ENCODE data around the gene SERPINF2.
"Not testable (repeated sequence)": the region's sequence is repeated elsewhere in the genome, so short reads cannot be mapped to it uniquely, and the experiment has no call there.

The SERPINF2 gene

DNA sequence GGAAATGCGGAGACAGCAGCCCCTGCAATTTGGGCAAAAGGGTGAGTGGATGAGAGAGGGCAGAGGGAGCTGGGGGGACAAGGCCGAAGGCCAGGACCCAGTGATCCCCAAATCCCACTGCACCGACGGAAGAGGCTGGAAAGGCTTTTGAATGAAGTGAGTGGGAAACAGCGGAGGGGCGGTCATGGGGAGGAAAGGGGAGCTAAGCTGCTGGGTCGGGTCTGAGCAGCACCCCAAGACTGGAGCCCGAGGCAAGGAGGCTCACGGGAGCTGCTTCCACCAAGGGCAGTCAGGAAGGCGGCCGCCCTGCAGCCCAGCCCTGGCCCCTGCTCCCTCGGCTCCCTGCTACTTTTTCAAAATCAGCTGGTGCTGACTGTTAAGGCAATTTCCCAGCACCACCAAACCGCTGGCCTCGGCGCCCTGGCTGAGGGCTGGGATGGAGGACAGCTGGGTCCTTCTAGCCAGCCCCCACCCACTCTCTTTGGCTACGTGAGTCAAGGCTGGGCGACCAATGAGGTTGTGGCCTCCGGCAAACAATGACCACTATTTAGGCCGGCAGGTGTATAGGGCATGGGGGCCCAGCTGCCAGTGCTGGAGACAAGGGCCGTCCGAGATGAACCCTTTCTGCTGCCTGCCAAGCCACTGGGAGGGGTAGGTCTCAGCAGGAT is 19.7 kb downstream of the SERPINF2 start:
- no peak for DNase-seq (ENCODE audit: low read depth in 2 of 3, low spot score in 1 of 3)

DNA sequence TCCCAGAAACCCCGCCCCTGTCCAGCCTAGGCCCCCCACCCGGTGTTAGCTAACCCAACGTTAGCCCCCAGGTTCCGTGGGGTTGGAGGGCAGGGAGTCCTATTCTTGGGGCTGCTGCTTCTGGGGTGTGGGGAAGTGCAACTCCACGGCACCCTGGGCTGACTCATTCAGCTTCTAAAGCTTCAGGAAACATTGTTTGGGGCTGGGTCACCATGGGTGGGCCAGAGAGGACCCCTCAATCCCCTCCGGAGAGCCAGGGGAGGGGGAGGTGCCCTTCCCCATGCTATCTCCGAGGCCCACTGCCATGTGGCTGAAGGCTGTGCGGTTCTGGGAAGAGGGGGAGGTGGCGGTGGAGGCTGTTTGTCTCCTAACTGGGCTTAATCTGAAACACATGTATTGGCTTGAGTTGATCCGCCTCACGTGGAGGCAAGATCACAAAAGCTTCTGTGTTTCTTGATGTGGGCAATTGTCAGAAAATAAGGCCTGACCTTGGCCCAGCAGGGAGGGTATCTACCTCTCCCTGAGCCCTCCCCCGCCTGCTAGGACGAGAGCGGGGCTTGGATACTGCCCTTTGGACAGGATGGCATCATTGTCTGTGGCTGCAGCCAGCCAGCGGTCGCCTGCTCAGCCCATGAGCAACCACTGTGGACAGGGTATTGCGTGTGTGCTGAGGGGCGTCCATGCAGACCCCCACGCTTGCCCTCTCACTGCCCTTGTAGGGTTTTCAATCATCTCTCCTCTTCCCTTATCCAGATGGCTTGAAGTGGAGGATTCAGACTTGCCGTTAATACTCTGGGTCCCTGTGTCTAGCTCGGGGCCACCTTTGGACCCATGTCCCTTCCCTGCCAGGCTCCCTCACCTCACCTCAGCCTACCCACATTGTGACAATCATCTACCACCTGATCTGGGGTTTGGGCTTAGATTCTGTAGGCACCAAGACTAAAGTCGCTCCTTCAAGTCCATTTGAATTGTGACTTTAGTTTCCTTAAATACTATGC is 20.5 kb downstream of the SERPINF2 start:
- no peak for DNase-seq (ENCODE audit: low read depth in 2 of 3, low spot score in 1 of 3)

DNA sequence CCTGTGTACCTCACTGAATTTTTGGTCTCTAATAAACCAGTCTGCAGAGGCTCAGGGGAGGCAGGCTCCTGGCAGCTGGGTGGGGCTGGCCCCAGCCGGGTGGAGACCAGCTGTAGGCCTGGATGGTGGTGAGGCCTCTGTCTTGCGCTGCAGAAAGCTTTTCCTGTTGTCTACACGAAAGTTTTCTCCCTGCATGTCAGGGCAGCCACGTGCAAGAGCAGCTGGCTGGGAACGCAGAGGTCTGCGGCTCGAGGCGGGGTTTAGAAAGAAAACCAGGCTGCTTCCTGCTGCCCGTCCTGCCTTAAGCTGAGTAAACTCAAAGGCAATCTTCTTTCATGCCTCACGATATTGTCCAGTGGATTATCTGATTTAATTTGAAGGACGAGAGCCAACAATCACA is 21.6 kb downstream of the SERPINF2 start:
- DNase-seq (ENCODE audit: low read depth in 2 of 3, low spot score in 1 of 3) = peak; percentile 9 to 40 (median 16)

DNA sequence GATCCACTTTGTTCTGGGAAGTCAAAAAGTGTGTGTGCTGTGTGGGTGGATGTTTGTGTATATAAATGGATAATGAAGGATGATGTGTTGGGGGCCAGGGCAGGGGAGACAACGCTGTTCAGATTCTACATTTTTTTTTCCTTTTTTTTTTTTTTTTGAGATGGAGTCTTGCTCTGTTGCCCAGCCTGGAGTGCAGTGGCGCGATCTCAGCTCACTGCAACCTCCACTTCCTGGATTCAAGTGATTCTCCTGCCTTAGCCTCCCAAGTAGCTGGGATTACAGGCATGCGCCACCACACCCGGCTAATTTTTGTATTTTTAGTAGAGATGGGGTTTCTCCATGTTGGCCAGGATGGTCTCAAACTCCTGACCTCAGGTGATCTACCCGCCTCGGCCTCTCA is 22.0 kb downstream of the SERPINF2 start:
- not testable (repeated sequence) for DNase-seq (ENCODE audit: low read depth in 2 of 3, low spot score in 1 of 3)

DNA sequence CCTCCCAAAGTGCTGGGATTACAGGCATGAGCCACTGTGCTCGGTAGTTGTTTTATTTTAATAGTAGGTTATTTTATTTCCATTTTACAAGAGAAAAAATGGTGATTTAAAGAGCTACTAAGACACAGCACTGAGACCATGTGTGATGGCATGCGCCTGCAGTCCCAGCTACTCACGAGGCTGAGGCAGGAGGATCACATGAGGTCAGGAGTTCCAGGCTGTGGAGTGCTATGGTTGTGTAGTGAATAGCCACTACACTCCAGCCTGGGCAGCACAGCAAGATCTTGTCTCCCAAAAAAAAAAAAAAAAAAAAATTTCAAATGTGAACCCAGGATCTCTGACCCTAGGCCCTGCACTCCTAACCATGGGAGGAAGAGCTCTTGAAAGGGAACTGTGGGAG is 22.9 kb downstream of the SERPINF2 start:
- DNase-seq (ENCODE audit: low read depth in 2 of 3, low spot score in 1 of 3) = no peak

DNA sequence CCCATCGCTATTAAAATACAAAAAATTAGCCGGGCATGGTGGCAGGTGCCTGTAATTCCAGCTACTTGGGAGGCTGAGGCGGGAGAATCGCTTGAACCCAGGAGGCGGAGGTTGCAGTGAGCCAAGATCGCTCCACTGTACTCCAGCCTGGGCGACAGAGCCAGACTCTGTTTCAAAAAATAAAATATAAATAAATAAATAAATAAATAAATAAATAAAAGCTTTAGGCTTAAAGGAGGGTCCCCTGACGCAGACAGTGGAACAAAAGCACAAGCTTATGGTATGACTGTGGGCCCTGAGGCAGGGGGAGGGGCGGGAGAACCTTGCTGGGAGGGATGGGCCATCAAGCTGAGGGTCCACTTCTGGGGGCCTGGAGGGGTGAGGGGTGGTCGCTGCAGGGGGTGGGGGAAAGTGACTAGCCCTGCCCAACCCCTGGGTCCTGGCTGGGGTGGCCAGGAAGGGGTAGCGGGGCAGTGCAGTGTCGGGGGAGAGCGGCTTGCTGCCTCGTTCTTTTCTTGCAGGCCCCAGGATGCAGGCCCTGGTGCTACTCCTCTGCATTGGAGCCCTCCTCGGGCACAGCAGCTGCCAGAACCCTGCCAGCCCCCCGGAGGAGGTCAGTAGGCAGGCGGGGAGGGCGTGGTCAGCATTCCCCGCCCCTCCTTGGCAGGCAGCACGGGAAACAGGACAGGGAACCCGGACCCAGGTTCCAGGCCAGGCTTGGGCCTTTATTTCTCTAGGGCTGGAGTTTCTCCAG is 23.9 kb downstream of the SERPINF2 start:
- no peak for DNase-seq (ENCODE audit: low read depth in 2 of 3, low spot score in 1 of 3)

DNA sequence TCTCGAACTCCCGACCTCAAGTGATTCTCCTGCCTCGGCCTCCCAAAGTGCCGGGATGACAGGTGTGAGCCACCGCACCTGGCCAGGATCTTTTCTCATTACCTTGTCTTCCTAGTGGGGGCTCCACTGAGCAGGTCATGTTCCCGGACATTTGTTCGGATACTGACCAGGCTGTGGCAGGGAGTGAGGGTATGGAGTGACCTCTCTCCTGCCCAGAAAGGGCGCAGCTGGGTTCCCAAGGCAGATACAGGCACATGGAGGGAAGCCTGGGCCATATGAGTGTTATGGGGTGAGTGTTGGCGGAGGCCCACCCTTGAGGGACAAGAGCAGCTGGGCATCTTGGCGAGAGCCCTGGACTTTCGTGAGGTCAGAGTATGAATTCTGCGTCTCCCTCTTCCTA is 24.7 kb downstream of the SERPINF2 start:
- DNase-seq (ENCODE audit: low read depth in 2 of 3, low spot score in 1 of 3) = no peak

DNA sequence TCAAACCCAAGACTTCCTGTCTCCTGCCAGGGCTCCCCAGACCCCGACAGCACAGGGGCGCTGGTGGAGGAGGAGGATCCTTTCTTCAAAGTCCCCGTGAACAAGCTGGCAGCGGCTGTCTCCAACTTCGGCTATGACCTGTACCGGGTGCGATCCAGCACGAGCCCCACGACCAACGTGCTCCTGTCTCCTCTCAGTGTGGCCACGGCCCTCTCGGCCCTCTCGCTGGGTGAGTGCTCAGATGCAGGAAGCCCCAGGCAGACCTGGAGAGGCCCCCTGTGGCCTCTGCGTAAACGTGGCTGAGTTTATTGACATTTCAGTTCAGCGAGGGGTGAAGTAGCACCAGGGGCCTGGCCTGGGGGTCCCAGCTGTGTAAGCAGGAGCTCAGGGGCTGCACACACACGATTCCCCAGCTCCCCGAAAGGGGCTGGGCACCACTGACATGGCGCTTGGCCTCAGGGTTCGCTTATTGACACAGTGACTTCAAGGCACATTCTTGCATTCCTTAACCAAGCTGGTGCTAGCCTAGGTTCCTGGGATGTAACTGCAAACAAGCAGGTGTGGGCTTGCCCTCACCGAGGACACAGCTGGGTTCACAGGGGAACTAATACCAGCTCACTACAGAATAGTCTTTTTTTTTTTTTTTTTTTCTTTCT is 27.3 kb downstream of the SERPINF2 start:
- DNase-seq (ENCODE audit: low read depth in 2 of 3, low spot score in 1 of 3) = no peak

DNA sequence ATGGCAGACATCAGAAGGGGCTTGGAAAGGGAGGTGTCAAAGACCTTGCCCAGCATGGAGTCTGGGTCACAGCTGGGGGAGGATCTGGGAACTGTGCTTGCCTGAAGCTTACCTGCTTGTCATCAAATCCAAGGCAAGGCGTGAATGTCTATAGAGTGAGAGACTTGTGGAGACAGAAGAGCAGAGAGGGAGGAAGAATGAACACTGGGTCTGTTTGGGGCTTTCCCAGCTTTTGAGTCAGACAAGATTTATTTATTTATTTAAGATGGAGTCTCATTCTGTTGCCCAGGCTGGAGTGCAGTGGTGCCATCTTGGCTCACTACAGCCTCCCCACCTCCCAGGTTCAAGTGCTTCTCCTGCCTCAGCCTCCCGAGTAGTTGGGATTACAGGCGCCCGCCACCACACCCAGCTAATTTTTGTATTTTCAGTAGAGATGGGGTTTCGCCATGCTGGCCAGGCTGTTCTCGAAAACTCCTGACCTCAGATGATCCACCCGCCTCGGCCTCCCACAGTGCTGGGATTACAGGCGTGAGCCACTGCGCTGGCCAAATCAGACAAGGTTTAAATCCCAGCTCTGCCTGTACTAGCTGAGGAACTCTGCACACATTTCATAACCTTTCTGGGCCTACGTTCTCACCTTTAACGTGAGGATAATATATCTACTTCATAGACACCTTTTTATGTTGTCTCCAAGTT is 30.5 kb downstream of the SERPINF2 start:
- DNase-seq (ENCODE audit: low read depth in 2 of 3, low spot score in 1 of 3) = not testable (repeated sequence)

DNA sequence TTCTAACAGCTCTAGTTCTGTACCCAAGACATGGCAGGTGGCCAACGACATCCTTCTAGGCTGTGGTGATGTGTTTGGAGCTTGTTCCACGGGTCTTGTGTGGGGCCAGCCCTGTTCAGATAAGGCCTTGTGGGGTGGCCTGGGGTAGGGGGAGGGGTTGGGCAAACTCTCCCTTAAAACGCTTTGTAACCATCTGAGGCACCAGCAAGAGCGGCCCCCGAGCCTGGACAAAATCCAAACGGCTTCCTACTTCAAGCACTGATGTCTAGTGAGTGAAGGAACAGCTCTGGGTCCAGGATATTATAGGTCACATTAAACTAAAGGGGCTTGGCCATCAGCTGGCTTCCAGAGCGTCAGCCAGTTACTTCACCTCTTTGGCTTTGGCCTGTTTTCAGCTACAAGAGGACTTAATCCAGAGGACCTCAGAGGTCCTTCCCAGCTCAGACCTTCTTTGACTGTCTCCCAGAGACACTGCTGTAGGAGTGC is 31.1 kb downstream of the SERPINF2 start:
- DNase-seq (ENCODE audit: low read depth in 2 of 3, low spot score in 1 of 3) = no peak

DNA sequence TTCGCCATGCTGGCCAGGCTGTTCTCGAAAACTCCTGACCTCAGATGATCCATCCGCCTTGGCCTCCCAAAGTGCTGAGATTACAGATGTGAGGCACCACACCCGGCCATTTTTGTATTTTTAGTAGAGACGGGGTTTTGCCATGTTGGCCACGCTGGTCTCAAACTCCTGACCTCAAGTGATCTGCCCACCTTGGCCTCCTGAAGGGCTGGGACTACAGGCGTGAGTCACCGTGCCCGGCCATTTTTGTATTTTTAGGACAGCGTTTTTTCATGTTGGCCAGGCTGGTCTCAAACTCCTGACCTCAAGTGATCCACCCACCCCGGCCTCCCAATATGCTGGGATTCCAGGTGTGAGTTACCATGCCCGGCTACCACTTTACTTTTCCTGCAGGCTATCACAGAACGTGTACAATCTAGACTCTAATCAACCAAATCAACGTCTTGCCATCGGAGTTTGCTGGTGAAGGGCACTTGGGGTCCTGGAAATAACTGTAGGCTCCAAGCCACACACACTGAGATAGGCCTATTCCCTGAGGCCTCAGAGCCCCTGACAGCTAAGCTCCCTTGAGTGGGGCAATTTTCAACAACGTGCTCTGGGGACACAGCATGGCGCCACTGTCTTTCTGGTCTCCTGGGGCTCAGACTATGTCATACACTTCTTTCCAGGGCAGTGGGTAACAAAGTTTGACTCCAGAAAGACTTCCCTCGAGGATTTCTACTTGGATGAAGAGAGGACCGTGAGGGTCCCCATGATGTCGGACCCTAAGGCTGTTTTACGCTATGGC is 31.9 kb downstream of the SERPINF2 start:
- DNase-seq (ENCODE audit: low read depth in 2 of 3, low spot score in 1 of 3) = no peak

DNA sequence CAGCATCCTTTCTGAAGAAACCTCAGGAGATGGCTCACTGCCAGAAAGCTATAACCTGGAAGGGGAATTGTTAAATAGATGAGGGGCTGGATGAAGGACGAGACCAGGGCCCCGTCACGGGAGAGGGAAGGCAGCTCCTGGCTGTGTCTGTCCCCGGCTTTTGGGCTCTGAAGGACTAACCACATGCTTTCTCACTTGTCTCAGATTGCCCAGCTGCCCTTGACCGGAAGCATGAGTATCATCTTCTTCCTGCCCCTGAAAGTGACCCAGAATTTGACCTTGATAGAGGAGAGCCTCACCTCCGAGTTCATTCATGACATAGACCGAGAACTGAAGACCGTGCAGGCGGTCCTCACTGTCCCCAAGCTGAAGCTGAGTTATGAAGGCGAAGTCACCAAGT is 33.7 kb downstream of the SERPINF2 start:
- no peak for DNase-seq (ENCODE audit: low read depth in 2 of 3, low spot score in 1 of 3)

DNA sequence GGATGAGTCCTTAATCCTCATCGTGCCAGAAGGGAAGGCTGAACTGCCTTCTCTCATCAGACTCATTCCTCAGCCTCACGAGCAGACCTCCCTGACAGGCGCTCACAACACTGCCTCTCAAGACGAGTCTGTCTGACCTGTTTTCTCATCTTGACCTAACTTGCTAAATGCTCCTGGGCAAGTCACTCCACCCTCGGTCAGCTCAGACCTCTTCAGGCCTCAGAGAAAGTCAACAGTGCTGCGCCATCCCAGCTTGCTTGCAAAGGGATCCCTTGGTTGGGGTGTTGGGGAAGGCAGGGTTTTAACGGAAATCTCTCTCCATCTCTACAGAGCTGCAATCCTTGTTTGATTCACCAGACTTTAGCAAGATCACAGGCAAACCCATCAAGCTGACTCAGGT is 34.2 kb downstream of the SERPINF2 start:
- DNase-seq (ENCODE audit: low read depth in 2 of 3, low spot score in 1 of 3) = no peak

DNA sequence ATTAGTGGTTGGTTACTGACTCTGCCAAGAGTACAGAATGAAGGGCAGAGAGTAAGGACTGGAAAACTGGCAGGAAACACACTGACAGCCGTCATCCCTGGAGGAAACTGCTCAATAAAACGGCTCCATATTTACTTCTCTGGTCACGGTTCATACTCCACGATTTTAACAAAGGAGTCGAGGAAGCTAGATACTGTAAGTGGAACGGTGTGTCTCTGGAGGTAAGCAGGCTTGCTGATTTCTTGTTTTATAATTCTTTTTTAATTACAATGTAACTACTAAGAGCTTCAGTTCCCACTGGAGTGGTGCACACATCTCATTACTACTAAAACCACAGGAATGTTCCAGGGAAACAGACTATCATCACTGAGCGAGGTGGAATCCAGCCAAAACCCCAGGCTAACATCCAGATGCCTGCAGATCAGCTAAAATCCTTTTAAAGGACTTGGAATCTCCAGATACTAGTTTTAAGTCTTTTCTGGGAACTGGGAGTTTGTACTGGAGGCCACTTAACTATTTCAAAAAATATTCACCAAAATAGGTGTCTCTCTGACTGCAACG is 37.0 kb downstream of the SERPINF2 start:
- no peak for DNase-seq (ENCODE audit: low read depth in 2 of 3, low spot score in 1 of 3)

DNA sequence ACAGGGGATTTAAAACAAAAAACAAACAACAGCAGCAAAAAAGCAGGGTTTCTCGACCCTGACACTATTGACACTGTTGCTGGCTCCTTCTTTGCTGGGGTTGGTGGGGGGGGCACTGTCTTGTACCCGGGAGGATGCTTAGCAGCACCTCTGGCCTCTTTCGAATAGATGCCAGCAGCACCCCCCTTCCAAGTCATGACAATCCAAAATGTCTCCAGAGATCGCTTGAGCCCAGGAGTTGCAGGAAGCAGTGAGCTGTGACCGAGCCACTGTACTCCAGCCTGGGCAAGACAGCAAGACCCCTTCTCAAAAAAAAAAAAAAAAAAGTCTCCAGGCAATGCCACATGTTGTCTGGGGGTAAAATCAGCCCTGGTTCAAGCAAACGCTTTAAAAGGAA is 39.5 kb downstream of the SERPINF2 start:
- no peak for DNase-seq (ENCODE audit: low read depth in 2 of 3, low spot score in 1 of 3)

DNA sequence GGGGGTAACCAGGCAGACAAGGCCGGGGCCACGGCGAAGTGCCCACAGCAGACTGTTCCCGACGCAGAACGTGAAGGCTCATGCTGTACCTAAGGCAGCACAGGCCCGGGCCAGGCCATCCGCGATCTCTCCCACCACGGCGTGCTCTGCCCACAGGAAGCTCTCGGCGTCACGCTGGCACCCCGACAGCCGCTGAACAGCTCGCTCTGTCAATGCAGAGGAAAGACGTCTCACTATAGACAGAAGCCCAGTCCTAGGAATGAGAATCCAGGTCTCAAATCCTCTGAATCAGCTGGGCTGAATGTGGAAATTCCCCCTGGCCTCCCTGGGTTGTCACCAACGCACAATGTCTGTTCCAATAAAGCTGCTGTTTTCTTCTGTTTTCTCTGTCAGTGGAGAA is 40.6 kb downstream of the SERPINF2 start:
- no peak for DNase-seq (ENCODE audit: low read depth in 2 of 3, low spot score in 1 of 3)

DNA sequence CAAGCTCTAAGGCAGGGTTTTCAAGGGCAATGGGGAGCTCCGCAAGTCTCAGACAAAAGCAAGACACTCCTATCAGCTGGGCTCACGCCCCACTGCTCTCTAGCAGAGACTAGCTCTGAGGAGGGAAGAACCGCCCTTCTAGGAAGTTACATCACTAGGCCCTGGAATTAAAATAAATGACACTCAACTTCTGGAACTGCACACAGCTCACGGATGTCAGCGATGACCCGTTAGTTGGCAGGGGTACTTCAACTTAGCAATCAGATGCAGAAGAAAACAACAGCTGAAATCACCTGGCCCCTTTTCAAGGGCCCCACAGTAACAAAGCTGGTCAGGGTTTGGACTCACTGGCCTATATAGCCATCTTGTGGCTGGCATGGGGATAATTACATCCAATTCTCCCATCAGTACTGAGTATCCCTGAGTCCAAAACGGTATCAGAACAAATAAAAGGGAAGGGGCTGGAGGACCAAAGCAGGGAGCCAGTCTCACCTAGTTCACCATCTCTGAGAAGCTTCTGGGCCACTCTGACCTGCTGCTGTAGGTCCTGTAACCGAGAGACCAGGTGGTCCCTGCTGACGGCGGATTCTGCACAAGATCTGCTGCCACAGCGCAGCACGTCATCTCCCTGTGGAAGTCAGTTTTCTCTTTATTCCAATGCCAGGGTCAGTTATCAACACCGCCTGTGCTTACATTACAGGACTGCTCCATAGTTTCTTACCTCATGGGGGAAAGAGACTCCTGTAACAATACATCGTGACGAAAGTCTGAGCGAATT is 41.4 kb downstream of the SERPINF2 start:
- no peak for DNase-seq (ENCODE audit: low read depth in 2 of 3, low spot score in 1 of 3)

DNA sequence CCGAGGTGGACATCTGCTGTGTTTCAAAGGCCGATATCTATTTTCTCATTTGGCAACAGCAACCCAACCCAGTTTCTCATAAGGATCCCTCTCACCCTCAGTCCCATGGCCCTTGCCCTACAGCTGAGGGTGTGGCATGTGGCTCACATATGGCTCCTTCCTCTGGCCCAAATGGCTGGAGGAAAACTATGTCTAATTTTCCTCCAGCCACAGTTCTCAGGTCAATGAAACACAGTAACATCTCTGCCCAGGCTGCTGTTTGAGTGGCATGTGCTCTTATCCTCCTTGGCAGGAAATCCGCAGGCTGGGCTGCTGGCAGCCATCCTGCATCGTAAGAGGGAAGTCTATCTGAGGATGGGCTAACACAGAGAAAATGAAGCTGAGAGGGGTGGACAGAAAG is 43.3 kb downstream of the SERPINF2 start:
- DNase-seq (ENCODE audit: low read depth in 2 of 3, low spot score in 1 of 3) = no peak

DNA sequence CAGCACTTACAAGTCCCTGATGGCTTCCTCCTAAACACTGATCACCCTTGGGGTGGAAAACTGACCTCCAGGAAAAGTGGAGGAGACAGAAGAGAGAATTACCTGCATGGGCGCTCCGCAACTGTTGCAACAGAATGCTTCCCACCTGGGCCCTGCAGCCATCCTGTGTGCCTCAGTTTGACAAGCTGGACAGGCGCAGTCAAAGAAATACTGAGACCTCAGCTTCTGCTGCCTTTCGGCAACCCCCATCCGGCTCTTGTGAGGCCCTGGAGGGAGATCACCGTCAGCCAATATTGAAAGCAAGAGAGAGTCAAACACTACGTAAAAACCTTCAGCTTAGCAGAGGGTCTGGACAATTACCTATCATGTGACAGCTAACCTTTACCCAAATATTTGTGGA is 44.0 kb downstream of the SERPINF2 start:
- no peak for DNase-seq (ENCODE audit: low read depth in 2 of 3, low spot score in 1 of 3)
